ENCODE measurements around the gene APPBP2.
"Not testable (repeated sequence)": the region's sequence is repeated elsewhere in the genome, so short reads cannot be mapped to it uniquely, and the experiment has no call there.

Gene APPBP2

DNA sequence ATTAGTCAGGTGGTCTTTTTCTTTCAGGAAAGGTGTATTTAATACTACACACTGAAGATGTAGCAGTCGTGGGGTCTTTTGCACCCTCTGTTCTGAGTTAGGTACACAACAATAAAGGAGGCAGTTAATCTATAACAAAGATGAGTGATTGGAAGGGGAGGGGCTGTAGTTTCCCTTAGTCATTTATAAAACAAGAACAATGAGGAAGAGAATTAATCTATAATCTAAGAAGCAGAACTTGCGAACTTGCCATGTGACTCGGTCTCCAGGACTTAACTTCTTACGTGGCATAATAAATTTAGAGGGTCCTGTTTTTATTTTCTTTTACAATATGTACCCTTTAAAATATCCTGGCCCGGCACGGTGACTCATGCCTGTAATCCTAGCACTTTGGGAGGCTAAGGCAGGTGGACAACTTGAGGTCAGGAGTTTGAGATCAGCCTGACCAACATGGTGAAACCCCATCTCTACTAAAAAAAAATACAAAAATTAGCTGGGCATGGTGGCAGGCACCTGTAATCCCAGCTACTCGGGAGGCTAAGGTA lies 8.6 kb upstream of the APPBP2 start:
- DNase-seq (ENCODE audit: low spot score) = no peak

DNA sequence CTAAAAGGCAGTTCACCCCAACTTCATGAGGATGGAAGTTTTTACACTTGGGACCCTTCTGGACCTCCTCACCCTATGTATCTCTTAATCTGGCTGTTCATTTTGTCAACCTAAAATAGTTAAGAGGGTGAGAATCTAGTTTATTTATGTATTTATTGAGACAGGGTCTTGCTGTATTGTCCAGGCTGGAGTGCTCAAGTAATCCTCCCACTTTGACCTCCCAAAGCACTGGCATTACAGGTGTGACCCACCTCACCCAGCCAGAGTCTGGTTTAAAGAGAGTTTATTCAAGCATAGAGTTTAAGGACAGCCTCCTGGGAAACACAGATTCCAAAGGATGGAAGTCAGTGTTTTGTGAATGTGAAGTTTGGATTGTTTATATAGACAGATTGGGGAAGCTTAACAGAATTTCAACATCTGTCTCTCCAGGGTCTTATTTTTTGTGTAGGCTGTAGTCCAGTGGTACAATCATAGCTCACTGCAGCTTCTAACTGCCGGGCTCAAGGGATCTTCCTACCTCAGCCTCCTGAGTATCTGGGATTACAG lies 8.0 kb upstream of the APPBP2 start:
- DNase-seq (ENCODE audit: low spot score) = no peak

GRCh38 chr17:60529806-60530205 lies 3.8 kb upstream of the APPBP2 start:
- no peak for DNase-seq (ENCODE audit: low spot score)

GRCh38 chr17:60528828-60529227 lies 2.8 kb upstream of the APPBP2 start:
- no peak for DNase-seq (ENCODE audit: low spot score)

- DNase-seq (ENCODE audit: low spot score) = no peak
These were observed 1.7 kb upstream of the APPBP2 start for GRCh38 chr17:60527701-60528100.

DNA sequence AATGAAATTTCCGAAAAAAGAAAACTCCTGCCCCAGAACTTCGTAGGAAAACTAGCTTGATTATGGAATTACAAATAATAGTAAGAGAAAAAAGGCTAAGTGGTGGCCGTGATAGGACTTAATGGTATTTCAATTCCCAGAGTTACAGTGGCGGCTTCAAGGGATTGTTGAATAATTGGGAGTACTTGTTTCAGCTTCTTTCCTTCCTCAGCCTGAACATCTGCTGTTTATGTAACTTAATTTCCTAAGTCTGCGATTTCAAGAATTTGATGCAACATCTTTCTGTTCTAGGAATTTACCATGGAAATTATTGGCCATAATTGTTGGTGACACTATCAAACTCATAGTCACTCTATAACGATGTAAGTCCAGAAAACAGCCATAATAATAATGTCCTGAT lies 684 bp upstream of the APPBP2 start:
- DNase-seq (ENCODE audit: low spot score) = no peak

GRCh38 chr17:60525328-60525684 lies 736 bp downstream of the APPBP2 start:
- DNase-seq (ENCODE audit: low spot score) = no peak

GRCh38 chr17:60524463-60525327 lies 1.3 kb downstream of the APPBP2 start:
- no peak for DNase-seq (ENCODE audit: low spot score)

DNA sequence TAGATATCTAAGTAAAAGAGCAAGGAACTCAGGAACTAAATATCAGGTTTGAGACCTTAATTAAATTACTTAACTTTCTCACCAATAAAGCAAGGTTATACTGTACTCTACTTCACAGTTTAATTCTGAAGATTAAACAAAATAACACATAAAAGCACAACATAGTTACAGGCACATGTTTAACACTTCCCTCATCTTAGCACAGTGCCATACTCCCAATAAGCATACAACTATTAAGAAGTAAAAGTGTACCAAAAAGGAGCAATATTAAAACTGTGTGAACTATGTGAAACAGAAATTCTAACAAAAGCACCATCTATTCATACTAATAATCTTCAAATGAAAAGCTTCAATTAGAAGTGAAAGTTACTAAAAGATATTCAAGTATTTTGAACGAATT lies 2.2 kb downstream of the APPBP2 start:
- DNase-seq (ENCODE audit: low spot score) = no peak

DNA sequence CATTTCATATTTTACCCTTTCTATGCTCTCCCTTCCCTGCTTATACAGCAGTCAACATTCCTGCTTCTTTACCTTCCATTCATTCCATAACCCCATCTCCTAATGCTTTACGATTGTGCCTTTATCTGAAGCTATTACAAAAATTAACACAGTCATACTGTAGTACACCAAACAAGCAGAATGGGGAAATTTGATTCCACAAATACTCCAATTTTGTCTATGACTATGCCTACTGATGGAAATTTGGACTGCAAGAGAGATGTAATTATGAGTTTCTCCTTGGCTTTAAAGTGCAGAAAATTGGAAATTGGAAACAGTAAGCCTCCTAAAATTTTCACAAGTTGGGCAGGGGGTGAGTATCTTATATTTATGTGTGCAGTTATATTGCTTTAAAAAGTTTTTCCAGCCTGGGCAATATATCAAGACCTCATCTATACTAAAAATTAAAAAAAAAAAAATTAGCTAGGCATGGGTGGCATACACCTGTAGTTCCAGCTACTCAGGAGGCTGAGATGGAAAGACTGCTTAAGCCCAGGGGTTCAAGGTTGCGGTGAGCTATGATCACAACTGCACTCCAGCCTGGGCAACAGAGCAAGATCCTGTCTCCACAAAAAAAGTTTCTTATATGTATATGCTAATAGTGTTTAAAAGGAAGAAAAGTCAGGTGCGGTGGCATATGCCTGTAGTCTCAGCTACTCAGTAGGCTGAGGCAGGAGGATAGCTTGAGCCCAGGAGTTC lies 3.0 kb downstream of the APPBP2 start:
- no peak for DNase-seq (ENCODE audit: low spot score)

- DNase-seq (ENCODE audit: low spot score) = no peak
These were observed 6.2 kb downstream of the APPBP2 start for GRCh38 chr17:60519795-60520194.

- not testable (repeated sequence) for DNase-seq (ENCODE audit: low spot score)
These were observed 10.4 kb downstream of the APPBP2 start for GRCh38 chr17:60515683-60516082.

- DNase-seq (ENCODE audit: low spot score) = not testable (repeated sequence)
These were observed 10.8 kb downstream of the APPBP2 start for GRCh38 chr17:60515199-60515598.

DNA sequence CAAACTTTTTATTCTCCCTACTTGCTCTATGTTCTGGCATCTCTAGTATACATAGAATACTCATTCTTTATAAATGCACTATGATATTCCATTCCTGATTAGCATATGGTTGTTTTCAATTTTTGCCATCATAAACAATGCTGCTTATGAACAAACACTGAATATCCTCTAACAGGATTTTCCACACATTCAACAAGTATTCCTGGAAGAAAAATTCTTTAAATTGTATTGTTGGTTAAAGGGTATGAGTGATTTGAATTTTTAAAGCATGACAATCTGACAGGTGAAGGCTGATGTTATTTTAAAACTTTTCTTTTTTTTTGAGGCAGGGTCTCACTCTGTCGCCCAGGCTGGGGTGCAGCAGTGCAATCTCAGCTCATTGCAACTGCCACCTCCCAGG lies 11.5 kb downstream of the APPBP2 start:
- DNase-seq (ENCODE audit: low spot score) = no peak

DNA sequence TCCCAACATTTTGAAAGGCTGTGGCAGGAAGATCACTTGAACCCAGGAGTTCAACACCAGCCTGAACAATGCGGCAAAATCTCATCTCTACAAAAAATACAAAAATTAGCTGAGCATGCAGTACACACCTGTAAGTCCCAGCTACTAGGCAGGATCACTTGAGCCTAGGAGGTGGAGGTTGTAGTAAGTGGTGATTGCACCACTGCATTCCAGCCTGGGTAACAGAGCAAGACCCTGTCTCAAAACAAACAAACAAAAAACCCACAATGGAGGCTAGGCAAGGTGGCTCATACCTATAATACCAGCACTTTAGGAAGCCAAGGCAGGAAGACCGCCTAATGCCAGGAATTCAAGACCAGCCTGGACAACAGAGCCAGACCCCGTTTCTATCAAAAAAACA lies 12.0 kb downstream of the APPBP2 start:
- no peak for DNase-seq (ENCODE audit: low spot score)

GRCh38 chr17:60513014-60513413 lies 13.0 kb downstream of the APPBP2 start:
- no peak for DNase-seq (ENCODE audit: low spot score)

DNA sequence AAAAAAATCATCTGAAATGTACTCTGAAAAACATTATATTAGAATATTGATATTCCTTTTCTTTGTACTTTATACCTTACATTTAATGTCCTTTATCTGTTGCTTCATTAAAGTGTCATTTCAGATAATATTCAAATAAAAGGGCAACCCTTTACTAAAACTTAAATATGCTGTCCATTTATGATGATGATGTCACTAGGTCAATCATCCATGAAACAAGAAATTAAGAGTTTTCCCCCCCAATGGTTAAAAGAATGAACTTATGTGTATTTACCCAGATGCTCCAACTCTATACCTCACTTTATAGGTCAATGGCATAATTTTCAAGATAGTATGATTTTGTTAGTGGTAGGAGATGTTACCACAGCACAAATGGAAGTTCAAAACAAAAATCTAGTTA lies 15.3 kb downstream of the APPBP2 start:
- DNase-seq (ENCODE audit: low spot score) = no peak

- DNase-seq (ENCODE audit: low spot score) = no peak
These were observed 16.0 kb downstream of the APPBP2 start for GRCh38 chr17:60510031-60510430.

- no peak for DNase-seq (ENCODE audit: low spot score)
These were observed 17.6 kb downstream of the APPBP2 start for GRCh38 chr17:60508384-60508980.

GRCh38 chr17:60506312-60506711 lies 19.7 kb downstream of the APPBP2 start:
- no peak for DNase-seq (ENCODE audit: low spot score)

GRCh38 chr17:60502145-60502544 lies 23.9 kb downstream of the APPBP2 start:
- no peak for DNase-seq (ENCODE audit: low spot score)

DNA sequence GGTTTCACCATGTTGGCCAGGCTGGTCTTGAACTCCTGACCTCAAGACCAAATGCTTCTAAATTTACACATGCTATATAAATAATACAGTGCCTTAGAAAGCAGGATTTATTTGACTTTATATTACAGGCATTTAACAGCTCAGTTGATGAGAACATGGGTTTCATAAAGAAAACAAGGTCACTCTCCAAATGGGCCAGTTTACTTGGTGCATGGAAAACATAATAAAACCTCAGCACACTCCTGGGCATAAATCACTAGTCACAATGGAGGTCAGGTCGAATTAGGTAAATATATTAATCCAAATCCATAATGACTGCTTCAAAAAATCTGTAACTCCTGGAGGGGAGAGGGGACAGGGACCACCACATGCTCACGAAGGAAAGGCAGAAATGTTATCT lies 24.5 kb downstream of the APPBP2 start:
- DNase-seq (ENCODE audit: low spot score) = no peak

- no peak for DNase-seq (ENCODE audit: low spot score)
These were observed 30.0 kb downstream of the APPBP2 start for GRCh38 chr17:60496041-60496440.

Measured in CD4-positive, alpha-beta T cell treated with Interleukin-2 at 100 ng/mL for 4 hours (primary cell).